Endothelial cell of umbilical vein (primary cell): ENCODE results near the gene MAPKAP1.

Experiments
- CTCF ChIP-seq, 2 donors: IDR thresholded peaks; 1 replicate in 1 of 2; 2 replicates in 1 of 2; pipeline ENCODE4 v1.5.1; 2011; ENCODE audit warnings: low read length in 2 of 2, mild to moderate bottlenecking in 2 of 2, moderate library complexity in 2 of 2, control low read depth in 1 of 2, inconsistent platforms in 1 of 2, low read depth in 1 of 2; ENCODE audit not compliant: insufficient read depth in 1 of 2; ENCODE audit errors: extremely low read depth in 1 of 2
- EZH2 ChIP-seq: IDR thresholded peaks from 2 replicates; pipeline ENCODE4 v1.6.1; 2012; ENCODE audit warnings: borderline replicate concordance, low read depth, mild to moderate bottlenecking, moderate library complexity, low read length, inconsistent platforms; ENCODE audit not compliant: severe bottlenecking
- FOS ChIP-seq: IDR thresholded peaks from 2 replicates; pipeline ENCODE4 v1.6.1; 2011; ENCODE audit warnings: mild to moderate bottlenecking, low read length, moderate library complexity, borderline replicate concordance; ENCODE audit not compliant: insufficient read depth
- GATA2 ChIP-seq: IDR thresholded peaks from 2 replicates; pipeline ENCODE4 v1.7.0; 2011; ENCODE audit warnings: low read depth, mild to moderate bottlenecking, moderate library complexity, mixed read lengths, low read length; ENCODE audit not compliant: insufficient read length, insufficient read depth
- JUN ChIP-seq: IDR thresholded peaks from 2 replicates; pipeline ENCODE4 v1.6.1; 2011; ENCODE audit warnings: borderline replicate concordance, low read depth; ENCODE audit not compliant: insufficient read length, insufficient read depth
- MYC ChIP-seq: IDR thresholded peaks from one replicate; pipeline ENCODE4 v1.6.1; 2011; ENCODE audit warnings: mild to moderate bottlenecking, low read depth, low read length
- POLR2A ChIP-seq: IDR thresholded peaks from 2 replicates; pipeline ENCODE4 v1.6.1; 2012; ENCODE audit warnings: low read depth, mild to moderate bottlenecking, control low read depth, low read length
- POLR2AphosphoS5 ChIP-seq: IDR thresholded peaks from 2 replicates; pipeline ENCODE4 v1.6.1; 2012; ENCODE audit warnings: low read depth, mild to moderate bottlenecking, control low read depth, low read length, moderate library complexity; ENCODE audit not compliant: insufficient read depth
- TF ChIP-seq, protein P1 (sequence below): IDR thresholded peaks from 2 replicates; pipeline ENCODE4 v1.6.1; 2011; ENCODE audit not compliant: insufficient read depth, insufficient read length

- TF ChIP-seq CTCF (IDR thresholded peaks at IDR 0.05; ENCODE audit: extremely low read depth in 1 of 2, insufficient read depth in 1 of 2, low read depth in 1 of 2, low read length in 2 of 2) = no peak
- TF ChIP-seq, protein P1, sequence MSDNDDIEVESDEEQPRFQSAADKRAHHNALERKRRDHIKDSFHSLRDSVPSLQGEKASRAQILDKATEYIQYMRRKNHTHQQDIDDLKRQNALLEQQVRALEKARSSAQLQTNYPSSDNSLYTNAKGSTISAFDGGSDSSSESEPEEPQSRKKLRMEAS = no peak
- TF ChIP-seq EZH2 = no peak
- TF ChIP-seq POLR2A = no peak
- no peak for TF ChIP-seq JUN
- no peak for TF ChIP-seq POLR2AphosphoS5
- no peak for TF ChIP-seq FOS
- no peak for TF ChIP-seq MYC
- no peak for TF ChIP-seq GATA2
These were observed 285.8 kb downstream of the MAPKAP1 start for GRCh38 chr9:125421166-125421565.
